Loucy (cell line): ENCODE data around the gene PPP1R2B.

Experiments used
- H2AFZ ChIP-seq: fragments of 200-600 bp; sonication (generic); 2 replicates; pipeline ENCODE4 v1.6.0; 2016; ENCODE audit warnings: antibody characterized with exemption, mild to moderate bottlenecking, low read length, moderate library complexity
- H3F3A ChIP-seq: fragments of 200-600 bp; 2 replicates; pipeline ENCODE4 v1.6.0; 2016; ENCODE audit warnings: antibody characterized with exemption, low read depth, mild to moderate bottlenecking
- H3K27me3 ChIP-seq: fragments of 200-600 bp; sonication (generic); 2 replicates; pipeline ENCODE4 v1.6.1; 2014; ENCODE audit warnings: low read length, mild to moderate bottlenecking; ENCODE audit not compliant: insufficient read depth, poor library complexity, severe bottlenecking
- H3K36me3 ChIP-seq: fragments of 200-600 bp; sonication (generic); 2 replicates; pipeline ENCODE4 v1.6.1; 2016; ENCODE audit warnings: low read length; ENCODE audit not compliant: insufficient read depth
- H3K4me1 ChIP-seq: fragments of 200-600 bp; sonication (generic); 2 replicates; pipeline ENCODE4 v1.5.1; 2014; ENCODE audit warnings: low read length, mild to moderate bottlenecking; ENCODE audit not compliant: insufficient read depth, poor library complexity, severe bottlenecking
- H3K4me2 ChIP-seq: fragments of 200-600 bp; sonication (generic); 2 replicates; pipeline ENCODE4 v1.6.0; 2014; ENCODE audit warnings: antibody characterized with exemption, low read length, low read depth, mild to moderate bottlenecking; ENCODE audit not compliant: poor library complexity, severe bottlenecking
- H3K4me3 ChIP-seq: fragments of 200-600 bp; sonication (generic); 2 replicates; pipeline ENCODE4 v1.5.1; 2014; ENCODE audit warnings: low read length, mild to moderate bottlenecking, mixed read lengths; ENCODE audit not compliant: poor library complexity, severe bottlenecking
- H3K79me2 ChIP-seq: fragments of 200-600 bp; sonication (generic); 2 replicates; pipeline ENCODE4 v1.6.1; 2014; ENCODE audit warnings: low read length; ENCODE audit not compliant: insufficient read depth
- H3K9ac ChIP-seq: fragments of 200-600 bp; sonication (generic); 2 replicates; pipeline ENCODE4 v1.6.0; 2014; ENCODE audit warnings: mild to moderate bottlenecking, low read depth, low read length, moderate library complexity; ENCODE audit not compliant: poor library complexity, severe bottlenecking
- H3K9me2 ChIP-seq: fragments of 200-600 bp; sonication (generic); replicated peaks from 2 replicates; pipeline ENCODE4 v1.6.1; 2016; ENCODE audit warnings: low read depth, low read length, mixed read lengths
- H3K9me3 ChIP-seq: fragments of 200-600 bp; sonication (generic); 2 replicates; pipeline ENCODE4 v1.6.1; 2014; ENCODE audit warnings: mild to moderate bottlenecking, antibody characterized with exemption, low read length, low read depth; ENCODE audit not compliant: insufficient read depth
- H4K20me1 ChIP-seq: fragments of 200-600 bp; sonication (generic); 2 replicates; pipeline ENCODE4 v1.6.0; 2014; ENCODE audit warnings: antibody characterized with exemption, low read length, mild to moderate bottlenecking; ENCODE audit not compliant: insufficient read depth, poor library complexity, severe bottlenecking
- CTCF ChIP-seq: fragments of 200-600 bp; sonication (generic); conservative IDR thresholded peaks from 2 replicates; pipeline ENCODE4 v1.5.1; 2014; ENCODE audit warnings: mild to moderate bottlenecking, antibody characterized with exemption, low read length
- EZH2phosphoT487 ChIP-seq: fragments of 200-600 bp; IDR thresholded peaks from 2 replicates; pipeline ENCODE4 v1.6.1; 2018; ENCODE audit warnings: antibody characterized with exemption, mild to moderate bottlenecking, moderate library complexity, borderline replicate concordance

The PPP1R2B gene

GRCh38 chr5:156834916-156835315, 15.2 kb upstream of the PPP1R2B start:
- Histone ChIP-seq H3K4me2 (no peak overlapping the region), H4K20me1 (no peaks in the 10 kb centered on the region), H3K9me3 (no peaks in the 10 kb centered on the region), H3K79me2 (no peaks in the 10 kb centered on the region), H3K36me3 (no peaks in the 10 kb centered on the region), H3K9ac (no peak overlapping the region), H3F3A (no peaks in the 10 kb centered on the region), H2AFZ (no peak overlapping the region), H3K9me2 (no peaks in the 10 kb centered on the region), H3K4me1 (no peaks in the 10 kb centered on the region), H3K4me3 (no peak overlapping the region), H3K27me3 (no peaks in the 10 kb centered on the region)
- TF ChIP-seq EZH2phosphoT487 (no peak), CTCF (no peak)

DNA sequence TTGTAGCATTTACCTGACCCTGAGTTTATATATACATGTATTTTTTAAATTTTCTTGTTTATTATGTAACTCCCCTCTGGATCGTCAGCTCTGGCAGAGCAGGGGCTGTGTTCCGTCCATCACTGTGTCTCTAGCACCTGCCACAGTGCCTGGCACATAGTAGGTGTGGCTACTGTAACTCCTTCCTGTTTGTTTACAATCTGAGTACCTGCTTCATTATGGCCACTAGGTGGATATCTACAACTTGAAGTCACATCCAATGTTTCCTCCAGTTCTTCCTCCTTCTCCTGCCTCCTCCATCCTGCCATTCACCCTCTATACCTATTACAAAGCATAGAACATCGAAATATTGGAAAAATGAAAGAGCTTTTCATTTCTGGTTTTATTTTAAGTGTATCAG, 14.2 kb upstream of the PPP1R2B start:
- H3K9me2 ChIP-seq: no peaks in the 10 kb centered on the region
- H2AFZ ChIP-seq: no peak overlapping the region
- H3K36me3 ChIP-seq: no peaks in the 10 kb centered on the region
- H3K79me2 ChIP-seq: no peaks in the 10 kb centered on the region
- H3K9me3 ChIP-seq: no peaks in the 10 kb centered on the region
- H3K4me1 ChIP-seq: no peaks in the 10 kb centered on the region
- H3F3A ChIP-seq: no peaks in the 10 kb centered on the region
- no peaks in the 10 kb centered on the region for H3K27me3 ChIP-seq
- H4K20me1 ChIP-seq: no peaks in the 10 kb centered on the region
- no peak overlapping the region for H3K4me2 ChIP-seq
- no peak overlapping the region for H3K4me3 ChIP-seq
- H3K9ac ChIP-seq: no peak overlapping the region
- TF ChIP-seq EZH2phosphoT487 (no peak), CTCF (peak; percentile 46)

- no peaks in the 10 kb centered on the region for H3K36me3 ChIP-seq
- no peak overlapping the region for H2AFZ ChIP-seq
- no peaks in the 10 kb centered on the region for H3K27me3 ChIP-seq
- H3K4me2 ChIP-seq: no peak overlapping the region
- no peaks in the 10 kb centered on the region for H3F3A ChIP-seq
- no peaks in the 10 kb centered on the region for H4K20me1 ChIP-seq
- H3K9ac ChIP-seq: no peak overlapping the region
- no peaks in the 10 kb centered on the region for H3K79me2 ChIP-seq
- no peaks in the 10 kb centered on the region for H3K9me3 ChIP-seq
- no peaks in the 10 kb centered on the region for H3K9me2 ChIP-seq
- TF ChIP-seq CTCF: no peak
- no peak for TF ChIP-seq EZH2phosphoT487
- H3K4me1 ChIP-seq: peaks cover 6% of the 10 kb centered on the region
- no peak overlapping the region for H3K4me3 ChIP-seq
Measured at GRCh38 chr5:156836846-156837245, 13.2 kb upstream of the PPP1R2B start.
